Stromal cell of bone marrow (primary cell): ENCODE results near the gene OPRPN.

Experiments used
- DNase-seq: peaks from one replicate; pipeline ENCODE4 v3.0.0-alpha.2; 2012; ENCODE audit warnings: low read depth

The OPRPN gene

GRCh38 chr4:70397580-70397979 lies at the start of gene OPRPN:
Gene OPRPN (plus strand): TSS chr4:70397940. CDS start chr4:70399286, 1,346 bp downstream.
- no peak for DNase-seq

- no peak for DNase-seq
Observed at GRCh38 chr4:70356185-70356584, 41.6 kb upstream of the OPRPN start.

- DNase-seq, result no peak
Observed at GRCh38 chr4:70359115-70359661, 38.6 kb upstream of the OPRPN start.

- no peak for DNase-seq
Observed at GRCh38 chr4:70360460-70360859, 37.3 kb upstream of the OPRPN start, which contains the start of gene SMR3A. Gene SMR3A (plus strand): TSS chr4:70360760. CDS start chr4:70362116, 1,356 bp downstream.

- DNase-seq, result no peak
Observed at GRCh38 chr4:70364002-70364401, 33.7 kb upstream of the OPRPN start.

GRCh38 chr4:70365479-70365878 lies 32.3 kb upstream of the OPRPN start:
- DNase-seq, result no peak

GRCh38 chr4:70367813-70368212 lies 29.9 kb upstream of the OPRPN start:
- no peak for DNase-seq

GRCh38 chr4:70371987-70372386 lies 25.8 kb upstream of the OPRPN start:
- no peak for DNase-seq

- no peak for DNase-seq
Observed at GRCh38 chr4:70372760-70373159, 25.0 kb upstream of the OPRPN start.

- DNase-seq, result no peak
Observed at GRCh38 chr4:70380578-70380977, 17.2 kb upstream of the OPRPN start.

GRCh38 chr4:70382691-70383181 lies 15.0 kb upstream of the OPRPN start, which contains the start of gene SMR3B:
Gene SMR3B (plus strand): TSS chr4:70383131. CDS start chr4:70384511, 1,380 bp downstream.
- DNase-seq, result no peak

- no peak for DNase-seq
Observed at GRCh38 chr4:70392057-70392776, 5.5 kb upstream of the OPRPN start.

GRCh38 chr4:70399319-70399718 lies 1.6 kb downstream of the OPRPN start:
- no peak for DNase-seq

GRCh38 chr4:70402762-70403161 lies 5.0 kb downstream of the OPRPN start:
- DNase-seq, result no peak

GRCh38 chr4:70405765-70406164 lies 8.0 kb downstream of the OPRPN start:
- no peak for DNase-seq

GRCh38 chr4:70425306-70425705 lies 27.6 kb downstream of the OPRPN start:
- no peak for DNase-seq

- DNase-seq, result no peak
Observed at GRCh38 chr4:70426789-70427188, 29.0 kb downstream of the OPRPN start.

- DNase-seq, result no peak
Observed at GRCh38 chr4:70437197-70437596, 39.5 kb downstream of the OPRPN start.

- DNase-seq, result no peak
Observed at GRCh38 chr4:70442474-70442873, 44.7 kb downstream of the OPRPN start.

GRCh38 chr4:70443329-70443728 lies 45.6 kb downstream of the OPRPN start:
- no peak for DNase-seq

GRCh38 chr4:70449220-70449619 lies 51.5 kb downstream of the OPRPN start:
- DNase-seq, result no peak

GRCh38 chr4:70452946-70453345 lies 55.2 kb downstream of the OPRPN start:
- no peak for DNase-seq
